Left colon (tissue), 2 donors: ENCODE data around the gene EVC. TPM values are rescaled to one million over a fixed set of nuclear protein-coding genes. Genes with fewer than 3 reads are reported as not detected.

Source experiments
- ATAC-seq: fragments of 200-7000 bp; cut with Tn5 transposase; one replicate; pipeline ENCODE4 v1.9.1; 2020; ENCODE audit warnings: mild to moderate bottlenecking, moderate library complexity
- DNase-seq, 2 donors: peaks; one replicate each; pipeline ENCODE4 v3.0.0-alpha.2; 2020
- intact Hi-C, 2 donors: fragments of 100-400 bp; cut with DNase I in 1 of 2; cut with micrococcal nuclease in 1 of 2; formaldehyde crosslinking; loops; one replicate each; pipeline versions ENCODE4 v1.11.2 to v1.14.0; 2022; cut with DNase I, micrococcal nuclease
- total RNA-seq, 2 donors: library from RNA; stranded (reverse); fragmentation: NEBNext Ultra II Directional; extraction: Animal tissue kit (Norgen Biotek cat#: 25700); gene quantifications; one replicate each; pipeline ENCODE4 v1.2.1, GENCODE V29; 2021
- donor health status: DM: no; HTN: no; CAD: no.
- donor health status: DM: yes; HTN: yes; CAD: no.

EVC gene
- total RNA-seq, 2 donors from 2014 or later = 2.2 to 5.1 TPM

DNA sequence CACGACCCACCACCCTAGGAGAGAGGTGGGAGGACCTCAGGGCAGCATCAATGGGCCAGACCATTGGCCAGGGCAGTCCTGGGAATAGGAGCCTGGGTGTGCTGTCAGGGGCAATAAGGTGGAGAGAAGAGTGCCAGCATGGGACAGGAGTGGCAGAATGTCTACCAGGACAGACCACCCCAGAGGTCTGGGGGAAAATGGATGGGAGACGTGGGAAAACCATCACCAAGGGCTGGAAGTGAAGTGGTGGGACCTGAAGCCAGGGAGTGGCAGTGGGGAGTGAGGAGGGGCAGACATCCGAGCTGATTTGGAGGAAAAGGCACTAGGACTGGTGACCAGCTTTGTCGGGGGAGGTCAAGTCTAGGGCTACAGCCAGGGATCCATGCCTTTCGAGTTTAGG lies 3.6 kb upstream of the EVC start:
- intact Hi-C loops = no loop called here
- DNase-seq (no peak), ATAC-seq (no peak)

DNA sequence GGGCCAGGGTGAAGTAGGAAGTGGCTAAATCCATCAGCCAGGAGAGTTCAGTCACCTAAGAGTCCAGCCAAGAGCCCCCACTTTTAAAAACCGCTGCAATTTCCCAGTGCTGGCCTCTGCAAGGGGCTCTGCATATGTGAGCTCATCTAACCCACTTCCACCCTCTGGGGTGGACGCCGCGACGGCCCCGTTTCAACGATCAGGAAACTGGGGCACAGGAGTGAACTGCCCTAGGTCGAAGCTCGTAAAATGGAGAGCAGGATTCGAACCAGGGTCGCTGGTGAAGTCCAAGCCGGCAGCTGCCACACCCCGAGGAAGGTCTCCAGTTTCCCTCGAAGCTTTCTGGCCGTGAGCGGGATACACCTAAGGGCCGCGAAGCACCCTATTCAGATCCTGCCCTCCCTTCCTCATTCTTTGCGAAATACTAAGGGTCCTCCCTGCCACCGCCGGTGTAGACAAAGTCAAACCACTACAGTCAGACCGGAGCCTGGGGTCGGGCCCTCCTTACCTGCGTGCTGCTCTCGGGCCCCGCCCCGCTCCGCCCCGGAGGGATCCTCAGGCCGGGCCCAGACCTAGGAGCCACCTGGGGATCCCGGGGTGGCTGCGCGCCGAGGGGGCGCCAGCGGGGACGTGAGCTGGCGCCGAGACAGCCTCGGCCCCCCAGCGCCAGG lies 3.1 kb upstream of the EVC start:
- DNase-seq (no peak), ATAC-seq (no peak)
- intact Hi-C loops = no loop called here

DNA sequence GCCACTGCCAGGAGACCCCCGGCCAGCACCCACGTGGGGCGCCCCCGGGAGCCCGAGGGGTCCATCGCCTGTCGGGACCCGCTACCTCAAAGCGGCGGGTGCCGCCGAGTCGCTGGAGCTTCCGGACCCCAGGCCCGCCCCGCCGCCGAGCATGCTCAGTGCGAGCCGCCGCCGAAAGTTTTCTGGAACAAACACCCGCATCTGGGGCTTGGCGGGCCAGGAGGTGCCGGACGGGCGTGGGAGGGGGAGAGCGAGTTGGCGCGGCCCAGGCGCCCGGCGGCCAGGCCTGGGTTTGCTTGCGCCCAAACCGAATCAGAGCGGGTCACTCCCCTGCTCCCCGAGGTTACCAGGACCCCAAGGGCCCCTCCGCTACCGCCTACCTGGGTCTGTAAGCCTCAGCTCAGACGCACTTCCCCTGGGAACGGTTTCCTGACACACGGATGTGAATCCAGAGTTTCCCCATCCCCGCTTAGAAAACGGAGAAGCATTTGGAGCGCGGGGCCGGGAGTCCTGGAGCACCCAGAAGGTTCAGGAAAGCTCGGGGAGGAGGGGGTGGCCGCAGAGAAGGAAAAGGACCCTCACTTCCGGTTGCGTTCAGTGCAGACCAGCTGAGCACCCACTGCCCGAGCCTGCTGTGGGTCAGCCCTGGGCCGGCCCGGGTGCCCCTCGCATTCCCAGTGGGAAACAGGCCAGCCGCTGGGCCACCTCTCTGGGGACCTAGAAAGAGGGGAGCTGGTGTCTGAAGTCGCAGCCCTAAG lies 2.4 kb upstream of the EVC start, which contains the start of gene EVC2:
Gene EVC2, minus strand, starts transcription at position 111 of the 758 bp plus-strand sequence. Its CDS starts 46 bp downstream, at position 65.
- ATAC-seq (no peak), DNase-seq (peak; percentile 41 to 45)
- intact Hi-C loops = no loop called here

- no peak for ATAC-seq
- DNase-seq = no peak
- intact Hi-C loops = no loop called here
Measured at GRCh38 chr4:5709207-5709575, 1.8 kb upstream of the EVC start.

DNA sequence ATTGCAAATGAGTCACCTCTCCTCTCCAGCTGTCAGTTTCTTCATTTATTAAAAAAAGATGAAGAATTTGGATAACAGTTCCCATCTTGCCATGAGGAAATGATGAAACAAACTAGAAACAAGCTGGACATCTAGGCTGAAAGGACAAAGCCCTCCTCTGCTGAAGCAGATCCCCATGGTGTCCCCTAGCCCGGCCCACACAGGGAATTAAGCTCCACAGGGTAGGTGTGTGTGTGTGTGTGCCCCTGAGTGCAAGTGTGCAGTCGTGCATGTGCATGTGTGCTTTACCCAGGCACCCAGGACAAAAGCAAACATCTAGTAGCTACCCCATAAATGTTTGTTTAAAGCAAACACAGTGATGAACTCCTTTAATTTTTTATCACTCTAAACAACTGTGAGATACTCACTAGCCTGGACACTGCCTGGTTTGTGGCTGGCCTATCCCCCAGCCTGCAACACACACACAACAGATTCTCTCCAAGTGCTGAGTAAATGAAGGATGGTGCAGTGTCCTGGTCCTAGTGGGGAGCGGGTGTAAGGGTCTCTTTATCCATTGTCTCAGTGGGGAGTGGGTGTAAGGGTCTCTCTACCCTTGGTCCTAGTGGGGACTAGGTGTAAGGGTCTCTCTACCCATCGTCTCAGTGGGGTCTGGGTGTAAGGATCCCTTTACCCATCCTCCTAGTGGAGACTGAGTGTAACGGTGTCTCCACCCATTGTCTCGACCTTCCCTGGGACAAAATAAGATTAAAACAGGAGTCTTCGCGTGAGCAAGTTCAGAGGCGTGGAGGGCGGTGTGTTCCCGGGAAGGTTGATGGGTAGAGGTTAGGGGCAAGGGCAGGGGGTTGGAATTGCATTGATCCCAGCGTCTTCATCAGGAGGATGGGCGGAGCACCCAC lies 688 bp upstream of the EVC start:
- intact Hi-C loops = no loop called here
- DNase-seq (no peak), ATAC-seq (no peak)

GRCh38 chr4:5711479-5712184 lies 631 bp downstream of the EVC start:
- intact Hi-C loops = no loop called here
- ATAC-seq = no peak
- DNase-seq = peak; percentile 6 to 36

DNA sequence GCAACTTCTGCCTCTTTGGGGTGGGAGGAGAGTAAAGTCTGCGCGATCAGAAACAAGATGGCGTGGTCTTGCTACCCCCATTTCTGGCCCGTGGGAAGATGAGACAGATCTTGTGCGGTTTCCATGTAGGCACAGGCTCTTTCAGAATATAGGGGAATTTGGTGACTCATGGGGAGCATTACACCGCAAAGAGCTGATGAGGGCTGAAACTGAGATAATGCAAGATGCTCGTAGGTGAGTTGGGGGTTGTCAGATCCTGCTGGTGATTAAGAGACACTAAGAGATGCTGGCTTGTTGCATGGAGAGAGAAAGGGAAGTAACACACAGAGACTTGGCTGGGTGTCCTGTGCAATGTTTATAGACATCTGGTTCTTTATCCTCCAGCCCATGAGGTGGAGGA lies 1.5 kb downstream of the EVC start:
- no peak for DNase-seq
- intact Hi-C loops = no loop called here
- ATAC-seq = no peak

DNA sequence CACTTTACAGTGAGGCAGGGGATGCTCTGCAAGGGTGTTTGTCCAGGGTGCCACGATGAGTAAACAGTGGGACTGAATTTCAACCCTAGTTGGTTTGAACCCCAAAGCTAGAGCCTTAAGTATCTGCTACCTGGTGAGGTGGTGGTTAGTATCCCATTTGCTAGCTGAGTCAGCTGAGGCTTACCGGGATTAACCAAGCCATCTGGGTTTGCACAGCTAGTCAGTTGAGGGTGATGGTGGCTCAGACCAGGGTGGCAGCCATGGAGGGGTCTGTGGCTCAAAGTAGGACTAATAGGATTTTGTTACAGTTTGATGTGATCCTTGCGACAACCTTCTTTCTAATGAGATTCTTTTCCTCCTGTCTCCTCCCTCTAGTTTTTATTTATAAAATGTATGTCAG lies 1.9 kb downstream of the EVC start:
- intact Hi-C loops = no loop called here
- ATAC-seq (no peak), DNase-seq (no peak)

GRCh38 chr4:5713861-5714260 lies 2.9 kb downstream of the EVC start:
- DNase-seq (no peak), ATAC-seq (no peak)
- intact Hi-C loops = no loop called here

DNA sequence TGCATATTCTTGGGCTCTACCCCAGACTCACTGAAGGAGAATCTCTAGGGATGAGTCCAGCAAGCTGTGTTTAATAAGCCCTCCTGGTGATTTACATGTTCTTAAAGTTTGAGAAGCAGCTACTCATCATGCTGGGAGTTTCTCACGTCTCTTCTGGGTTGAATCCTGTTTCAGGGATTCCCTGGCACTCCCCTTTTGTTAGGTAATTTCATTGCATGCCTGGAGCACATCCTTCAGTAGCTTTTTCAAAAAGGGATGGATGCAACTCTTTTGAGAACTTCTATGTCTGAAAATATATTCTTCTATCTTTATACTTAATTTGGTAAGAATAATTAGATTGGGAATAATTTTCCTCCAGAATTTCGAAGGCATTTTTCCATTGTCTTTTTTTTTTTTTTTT lies 4.4 kb downstream of the EVC start:
- intact Hi-C loops = no loop called here
- DNase-seq (no peak), ATAC-seq (no peak)

DNA sequence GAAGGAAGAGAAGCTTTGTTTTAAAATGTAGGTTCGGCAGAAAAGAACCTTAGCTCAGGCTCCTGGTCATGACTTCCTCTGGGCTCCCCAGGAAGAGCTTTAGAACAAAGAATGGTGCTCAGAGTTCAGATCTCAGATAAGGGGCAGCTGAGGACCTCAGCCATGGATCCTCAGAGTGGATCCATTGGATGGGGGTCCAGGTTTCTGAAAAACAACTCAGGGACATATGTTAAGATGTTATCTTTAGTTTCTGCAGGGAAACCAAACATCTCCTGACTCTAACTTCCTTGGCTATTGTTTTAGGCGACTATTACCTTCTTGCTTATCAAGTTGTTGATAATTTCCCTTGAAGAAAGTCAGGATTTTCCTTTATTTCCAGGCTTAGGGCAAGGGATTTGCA lies 5.4 kb downstream of the EVC start:
- intact Hi-C loops = no loop called here
- no peak for ATAC-seq
- no peak for DNase-seq

DNA sequence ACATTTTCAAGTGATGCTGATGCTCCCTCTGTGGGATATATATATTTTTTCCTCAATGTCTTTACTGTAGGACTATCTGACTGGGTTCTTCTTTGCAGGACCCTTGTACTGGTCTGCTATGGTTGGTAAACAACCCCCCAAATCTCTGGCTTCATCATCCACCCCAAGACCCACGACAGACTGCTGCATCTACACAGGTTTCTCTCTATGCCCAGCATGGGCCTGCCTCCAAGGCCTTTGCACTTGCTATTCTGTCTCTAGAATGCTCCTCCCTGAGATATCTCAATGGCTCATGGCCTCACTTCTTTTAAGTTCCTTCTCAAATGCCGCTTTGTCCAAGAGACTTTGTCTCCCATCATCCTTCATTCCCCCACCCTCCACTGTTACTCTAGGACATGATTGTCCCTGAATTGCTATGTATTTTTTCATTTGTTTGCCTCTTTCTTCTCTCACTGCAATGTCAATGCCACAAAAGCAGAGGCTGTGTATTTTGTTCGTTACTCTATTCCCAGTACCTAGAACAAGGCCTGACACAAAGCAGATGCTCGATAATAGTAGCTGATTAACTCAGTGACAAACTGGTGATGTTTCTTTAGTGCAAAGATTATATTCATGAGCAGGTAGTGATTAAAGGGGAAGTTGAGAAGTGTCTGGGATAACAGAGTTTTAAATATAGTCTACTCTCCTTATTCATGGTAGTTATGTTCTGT lies 6.6 kb downstream of the EVC start:
- ATAC-seq (no peak), DNase-seq (no peak)
- intact Hi-C loops = no loop called here

DNA sequence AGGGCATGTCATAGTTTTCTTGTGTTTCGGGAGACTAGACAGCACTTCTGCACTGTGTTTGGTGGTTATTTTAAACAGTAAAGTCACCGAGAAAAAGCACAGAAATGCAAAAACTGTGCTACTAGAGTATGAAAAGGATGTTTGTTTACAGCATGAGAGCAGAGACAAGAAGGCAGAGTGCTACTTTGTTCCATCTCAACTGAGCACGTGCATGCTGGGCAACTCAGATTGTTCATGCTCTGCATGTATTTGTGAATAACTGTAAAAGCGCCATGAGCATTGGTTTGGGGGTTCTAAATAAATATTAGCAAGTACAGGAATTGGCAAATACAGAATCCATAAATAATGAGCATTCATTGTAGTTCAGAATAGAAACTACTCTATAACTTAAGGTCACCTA lies 7.4 kb downstream of the EVC start:
- intact Hi-C loops = no loop called here
- ATAC-seq = no peak
- DNase-seq = no peak

DNA sequence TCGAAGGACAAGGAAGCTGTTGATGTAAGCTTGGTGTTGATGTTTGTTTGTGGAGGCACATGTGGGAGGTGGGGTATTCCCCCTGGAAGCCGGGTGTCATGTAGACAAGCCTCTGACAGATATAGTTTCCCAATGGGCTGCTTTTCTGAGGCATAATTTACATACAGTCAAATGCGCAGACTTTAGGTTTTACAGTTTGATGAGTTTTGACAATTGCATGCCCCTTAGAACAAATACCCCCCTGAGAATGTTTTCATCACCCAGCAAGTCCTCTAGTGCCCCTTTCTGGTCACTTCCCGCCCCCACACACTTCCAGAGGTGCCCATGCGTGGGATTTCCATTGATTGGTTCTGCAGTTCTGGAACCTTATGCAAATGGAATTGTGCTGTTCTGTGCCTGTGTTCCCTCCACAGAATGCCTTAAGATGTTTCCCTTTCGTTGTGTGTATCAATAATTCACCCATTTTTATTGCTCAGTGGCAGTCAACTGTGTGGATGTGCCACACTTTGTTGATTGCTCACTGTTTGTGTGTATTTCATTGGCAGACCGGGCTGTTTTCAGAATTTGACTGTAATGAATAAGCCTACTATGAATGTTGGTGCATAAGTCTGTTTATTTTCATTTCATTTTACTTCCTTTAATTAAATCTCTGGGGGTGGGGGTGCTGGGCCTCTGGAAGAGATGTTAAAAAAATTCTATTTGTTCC lies 8.5 kb downstream of the EVC start:
- intact Hi-C loops = no loop called here
- DNase-seq (no peak), ATAC-seq (no peak)

GRCh38 chr4:5720157-5720850 lies 9.3 kb downstream of the EVC start:
- intact Hi-C loops = no loop called here
- DNase-seq = no peak
- no peak for ATAC-seq

- no peak for ATAC-seq
- no peak for DNase-seq
- intact Hi-C loops = no loop called here
Measured at GRCh38 chr4:5720980-5721379, 10.0 kb downstream of the EVC start.

DNA sequence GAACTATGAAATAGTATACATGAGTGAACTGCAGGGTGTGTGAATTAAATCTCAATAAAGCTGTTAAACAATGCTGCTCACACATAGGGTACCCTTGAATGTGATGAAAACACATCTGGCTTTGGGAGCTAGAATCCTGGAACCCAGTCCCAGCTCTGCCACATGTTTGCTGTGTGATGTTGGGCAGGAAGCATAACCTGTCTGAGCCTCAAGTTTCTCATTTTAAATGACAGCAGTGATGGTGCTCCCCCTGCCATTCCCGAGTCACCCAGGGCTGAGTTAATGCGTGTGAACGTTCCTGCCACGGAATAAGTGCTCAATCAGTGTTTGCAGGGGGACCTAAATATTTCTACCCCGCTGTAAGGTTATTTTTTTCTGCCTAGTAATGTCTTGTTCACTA lies 10.9 kb downstream of the EVC start:
- DNase-seq (no peak), ATAC-seq (no peak)
- intact Hi-C loops = no loop called here
